D721Med (cell line): Measurements from ENCODE around the gene SNX24.
"Not testable (repeated sequence)": the region's sequence is repeated elsewhere in the genome, so short reads cannot be mapped to it uniquely, and the experiment has no call there.

Experiments used
- DNase-seq: peaks from one replicate; pipeline ENCODE4 v3.0.0; 2011; ENCODE audit warnings: low spot score; ENCODE audit not compliant: insufficient read length
- FAIRE-seq: peaks from 2 replicates; lab custom pipeline; 2011; peaks lifted over from hg19 to GRCh38; lab: Jason Lieb, UNC
- TF ChIP-seq, protein P1 (sequence below): IDR thresholded peaks from 2 replicates; pipeline ENCODE4 v1.5.1; 2012; ENCODE audit warnings: mild to moderate bottlenecking, control low read depth; ENCODE audit not compliant: insufficient read depth; ENCODE audit errors: missing control alignments

Gene SNX24

GRCh38 chr5:122902263-122902662, 56.9 kb downstream of the SNX24 start:
- no peak for DNase-seq
- TF ChIP-seq, protein P1, sequence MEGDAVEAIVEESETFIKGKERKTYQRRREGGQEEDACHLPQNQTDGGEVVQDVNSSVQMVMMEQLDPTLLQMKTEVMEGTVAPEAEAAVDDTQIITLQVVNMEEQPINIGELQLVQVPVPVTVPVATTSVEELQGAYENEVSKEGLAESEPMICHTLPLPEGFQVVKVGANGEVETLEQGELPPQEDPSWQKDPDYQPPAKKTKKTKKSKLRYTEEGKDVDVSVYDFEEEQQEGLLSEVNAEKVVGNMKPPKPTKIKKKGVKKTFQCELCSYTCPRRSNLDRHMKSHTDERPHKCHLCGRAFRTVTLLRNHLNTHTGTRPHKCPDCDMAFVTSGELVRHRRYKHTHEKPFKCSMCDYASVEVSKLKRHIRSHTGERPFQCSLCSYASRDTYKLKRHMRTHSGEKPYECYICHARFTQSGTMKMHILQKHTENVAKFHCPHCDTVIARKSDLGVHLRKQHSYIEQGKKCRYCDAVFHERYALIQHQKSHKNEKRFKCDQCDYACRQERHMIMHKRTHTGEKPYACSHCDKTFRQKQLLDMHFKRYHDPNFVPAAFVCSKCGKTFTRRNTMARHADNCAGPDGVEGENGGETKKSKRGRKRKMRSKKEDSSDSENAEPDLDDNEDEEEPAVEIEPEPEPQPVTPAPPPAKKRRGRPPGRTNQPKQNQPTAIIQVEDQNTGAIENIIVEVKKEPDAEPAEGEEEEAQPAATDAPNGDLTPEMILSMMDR, result no peak
- FAIRE-seq, result no peak

GRCh38 chr5:122906768-122907167, 61.4 kb downstream of the SNX24 start:
- DNase-seq (no peak), FAIRE-seq (no peak)
- TF ChIP-seq, protein P1, result no peak

- FAIRE-seq (no peak), DNase-seq (no peak)
- TF ChIP-seq, protein P1, result no peak
Observed at GRCh38 chr5:122907276-122907675, 61.9 kb downstream of the SNX24 start.

DNA sequence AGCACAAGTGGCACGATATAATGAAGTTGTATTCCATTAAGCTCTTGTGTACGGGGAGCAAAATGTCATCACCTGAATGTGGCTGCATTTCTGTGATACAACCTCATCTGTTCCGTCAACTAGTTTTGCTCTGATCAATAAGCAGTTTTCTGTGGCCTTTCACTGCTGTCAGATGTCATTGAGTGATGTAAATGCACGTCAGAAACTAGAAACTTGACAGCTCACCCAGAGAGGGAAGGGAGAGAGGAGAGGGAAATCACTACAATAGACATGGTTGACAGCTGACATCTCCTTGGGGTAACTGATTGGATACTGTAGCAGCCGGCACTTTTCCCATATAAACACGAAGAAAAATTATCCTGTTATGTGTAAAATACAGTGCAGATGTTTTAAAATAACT, 62.7 kb downstream of the SNX24 start:
- no peak for DNase-seq
- FAIRE-seq, result no peak
- TF ChIP-seq, protein P1, result no peak

DNA sequence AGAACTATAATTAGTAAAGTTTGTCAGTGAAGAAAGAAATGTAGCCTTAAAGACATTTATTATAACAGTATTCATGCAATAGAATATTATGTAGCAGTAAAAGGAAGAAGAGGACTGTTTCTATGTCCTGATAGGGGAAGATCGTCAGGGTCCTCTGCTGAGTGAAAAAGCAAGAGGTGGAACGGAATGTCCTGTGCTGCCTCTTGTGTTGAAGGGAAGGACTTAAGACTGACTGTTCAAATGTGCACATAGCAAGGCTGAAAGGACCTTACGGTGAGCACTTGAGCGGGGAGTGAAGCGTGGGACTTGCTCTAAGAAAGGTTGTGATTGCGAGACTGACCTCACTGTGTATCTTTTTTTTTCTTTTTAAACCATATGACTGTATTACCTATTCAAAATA, 63.2 kb downstream of the SNX24 start:
- FAIRE-seq (no peak), DNase-seq (no peak)
- TF ChIP-seq, protein P1, result no peak

GRCh38 chr5:122909470-122910100, 64.2 kb downstream of the SNX24 start:
- TF ChIP-seq, protein P1, result no peak
- FAIRE-seq, result no peak
- no peak for DNase-seq

DNA sequence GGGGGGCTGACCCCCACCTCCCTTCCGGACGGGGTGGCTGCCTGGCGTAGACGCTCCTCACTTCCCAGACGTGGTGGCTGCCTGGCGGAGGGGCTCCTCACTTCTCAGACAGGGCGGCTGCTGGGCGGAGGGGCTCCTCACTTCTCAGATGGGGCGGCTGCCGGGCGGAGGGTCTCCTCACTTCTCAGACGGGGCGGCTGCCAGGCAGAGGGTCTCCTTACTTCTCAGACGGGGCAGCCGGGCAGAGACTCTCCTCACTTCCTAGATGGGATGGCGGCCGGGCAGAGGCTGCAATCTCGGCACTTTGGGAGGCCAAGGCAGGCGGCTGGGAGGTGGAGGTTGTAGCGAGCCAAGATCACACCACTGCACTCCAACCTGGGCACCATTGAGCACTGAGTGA, 68.0 kb downstream of the SNX24 start:
- DNase-seq, FAIRE-seq: not testable (repeated sequence)
